GM20431 (cell line): Measurements from ENCODE around the gene USP54.

Experiments used
- in situ Hi-C: fragments of 300-500 bp; cut with MseI, MboI; formaldehyde crosslinking; loops from one replicate; pipeline ENCODE4 v1.15.0; 2020; ENCODE audit warnings: low sequenced_read_pairs; ENCODE audit not compliant: unreplicated experiment

USP54 gene

GRCh38 chr10:73537709-73538108 lies 53.4 kb downstream of the USP54 start:
- in situ Hi-C loops: loop anchor here (10.0 kb wide), 1 partner anchor 107 kb away; the partner anchor contains the start of gene MYOZ1

DNA sequence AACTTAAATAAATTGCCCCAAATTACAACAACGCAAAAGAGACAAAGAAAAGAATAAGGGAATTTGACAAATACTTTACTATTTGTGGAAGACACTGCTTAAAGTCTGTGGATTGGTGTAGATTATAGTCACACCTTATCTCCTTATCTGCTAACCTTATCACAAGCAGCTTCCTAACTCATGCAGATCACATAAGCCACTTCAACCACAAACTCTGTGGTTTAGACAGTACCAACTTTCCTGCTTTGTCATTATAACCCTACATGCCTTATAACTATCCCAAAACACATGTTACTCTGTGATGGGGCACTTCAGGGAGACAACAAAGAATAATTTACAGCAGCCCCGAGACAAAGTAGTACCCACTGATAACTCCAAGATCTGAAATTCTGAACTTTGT lies 53.9 kb downstream of the USP54 start:
- in situ Hi-C loops: loop anchor here (10.0 kb wide), 1 partner anchor 108 kb away; the partner anchor contains the start of gene MYOZ1

DNA sequence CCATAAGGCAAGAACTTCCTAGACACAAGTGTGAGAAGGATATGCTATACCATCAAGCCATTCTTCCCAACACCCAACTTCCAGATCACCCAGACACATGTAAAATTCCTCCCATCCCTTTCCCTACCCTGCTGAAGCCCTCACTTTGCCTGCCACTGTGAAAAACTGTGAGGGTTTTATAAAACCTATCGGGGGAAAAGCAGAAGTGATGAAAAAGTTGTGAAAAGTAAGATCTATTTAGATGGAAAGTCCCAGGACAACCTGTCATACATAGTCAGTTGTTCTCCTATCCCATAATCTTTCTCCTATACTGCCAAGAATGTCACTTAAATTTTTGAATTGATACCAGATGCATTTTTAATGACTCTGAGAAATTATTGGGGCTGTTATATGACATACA lies 56.3 kb downstream of the USP54 start:
- in situ Hi-C loops: loop anchor here (10.0 kb wide), 1 partner anchor 110 kb away; the partner anchor contains the start of gene MYOZ1

DNA sequence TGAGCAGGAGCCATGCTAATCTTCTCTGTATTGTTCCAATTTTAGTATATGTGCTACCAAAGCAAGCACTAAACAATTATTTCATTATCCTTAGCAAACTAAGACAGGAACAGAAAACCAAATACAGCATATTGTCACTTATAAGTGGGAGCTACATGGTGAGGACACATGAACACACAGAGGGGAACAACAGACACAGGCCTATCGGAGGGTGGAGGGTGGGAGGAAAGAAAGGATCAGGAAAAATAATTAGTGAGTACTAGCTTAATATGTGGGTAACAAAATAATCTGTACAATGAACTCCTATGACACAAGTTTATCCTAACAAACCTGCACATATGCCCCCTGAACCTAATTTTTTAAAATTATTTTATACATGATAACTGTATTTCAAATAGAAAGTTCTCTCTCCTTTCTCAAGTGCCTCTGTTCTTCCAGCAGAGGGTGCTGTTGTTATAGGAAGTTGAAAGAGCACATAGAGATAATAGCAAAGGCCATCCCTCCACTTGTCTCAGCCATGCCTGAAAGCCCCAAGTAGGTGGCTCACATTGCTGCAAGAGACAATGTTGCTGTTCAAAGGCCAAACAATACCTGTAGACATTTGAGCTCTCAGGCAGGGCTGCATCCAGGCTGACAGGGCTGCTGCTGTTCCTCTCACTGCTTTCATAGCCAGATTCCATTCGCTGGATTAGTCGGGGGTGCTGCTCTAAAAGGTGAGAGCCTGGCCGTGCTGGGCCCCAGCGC lies 61.9 kb downstream of the USP54 start:
- in situ Hi-C loops: no loop called here

DNA sequence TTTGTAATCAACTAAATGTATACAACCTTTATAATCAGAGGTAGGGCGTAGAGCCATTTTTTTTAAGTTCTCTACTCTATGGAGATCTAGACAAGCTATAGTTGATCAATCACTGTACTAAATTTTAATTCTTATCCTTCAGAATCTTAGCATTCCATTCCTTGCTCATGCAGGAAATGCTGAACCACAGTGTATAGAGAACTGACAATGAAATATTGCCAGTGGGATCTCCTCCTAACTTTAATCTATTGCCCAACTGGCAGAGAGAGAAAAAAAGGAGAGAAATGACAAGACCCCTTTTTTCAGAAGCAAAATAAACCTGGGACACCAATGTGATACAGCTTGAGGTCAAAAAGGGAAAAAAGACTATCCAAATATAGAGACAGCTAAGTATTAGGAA lies 68.9 kb downstream of the USP54 start:
- in situ Hi-C loops: no loop called here

GRCh38 chr10:73519336-73519735 lies 71.8 kb downstream of the USP54 start:
- in situ Hi-C loops: no loop called here

DNA sequence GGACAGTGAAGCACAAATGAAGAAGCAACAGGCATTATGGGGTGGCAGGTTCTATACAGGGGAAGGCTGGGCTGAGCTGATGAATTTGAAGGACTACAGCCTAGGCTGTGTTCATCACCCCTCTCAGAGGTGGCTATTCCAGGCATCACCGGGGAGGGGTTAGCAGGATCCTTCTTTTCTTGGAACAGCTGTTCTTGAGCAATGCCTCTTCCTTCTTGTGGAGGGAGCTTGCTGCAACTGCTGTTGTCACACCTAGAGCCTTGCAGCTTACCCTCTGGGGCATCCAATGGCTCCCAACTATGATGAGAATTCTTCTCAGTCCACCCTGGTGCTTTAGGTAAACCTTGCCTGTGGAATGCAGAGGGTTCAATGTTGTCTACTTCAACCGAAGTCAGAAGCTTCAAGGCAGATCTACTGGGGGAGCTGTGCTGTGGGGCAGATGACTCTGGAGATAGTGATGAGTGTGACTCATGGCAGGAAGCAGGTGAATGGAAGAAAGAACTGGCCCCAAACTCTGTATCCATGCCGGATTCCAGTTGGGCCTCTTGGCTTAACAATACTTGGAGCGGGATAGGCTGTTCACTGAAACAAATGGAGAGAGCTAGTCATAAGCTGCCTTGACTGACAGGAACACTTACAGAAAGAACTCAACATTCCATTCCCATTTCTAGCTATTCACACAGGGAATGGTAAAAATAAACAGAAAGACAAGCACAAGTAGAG lies 73.8 kb downstream of the USP54 start:
- in situ Hi-C loops: no loop called here

- in situ Hi-C loops: no loop called here
Measured at GRCh38 chr10:73512207-73512743, 78.9 kb downstream of the USP54 start.

- in situ Hi-C loops: no loop called here
Measured at GRCh38 chr10:73509695-73510094, 81.4 kb downstream of the USP54 start.

DNA sequence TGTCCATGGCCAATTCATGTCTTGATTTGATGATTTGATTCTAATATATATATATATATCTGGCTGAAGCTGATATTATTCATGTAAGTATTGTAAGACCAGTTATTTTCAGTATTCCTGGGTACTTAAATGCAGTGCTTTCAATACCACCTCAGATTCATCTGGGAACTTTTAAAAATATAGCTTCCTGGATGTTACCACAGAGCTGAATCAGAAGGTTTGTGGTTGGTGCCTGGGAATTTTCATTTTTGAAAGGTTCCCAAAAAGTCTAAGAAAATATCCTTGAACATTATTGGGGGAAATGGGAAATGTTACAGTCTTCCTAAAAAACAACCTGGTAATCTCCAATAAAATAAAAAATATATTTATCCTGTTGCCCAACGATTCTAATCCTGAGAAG lies 84.7 kb downstream of the USP54 start:
- in situ Hi-C loops: no loop called here

DNA sequence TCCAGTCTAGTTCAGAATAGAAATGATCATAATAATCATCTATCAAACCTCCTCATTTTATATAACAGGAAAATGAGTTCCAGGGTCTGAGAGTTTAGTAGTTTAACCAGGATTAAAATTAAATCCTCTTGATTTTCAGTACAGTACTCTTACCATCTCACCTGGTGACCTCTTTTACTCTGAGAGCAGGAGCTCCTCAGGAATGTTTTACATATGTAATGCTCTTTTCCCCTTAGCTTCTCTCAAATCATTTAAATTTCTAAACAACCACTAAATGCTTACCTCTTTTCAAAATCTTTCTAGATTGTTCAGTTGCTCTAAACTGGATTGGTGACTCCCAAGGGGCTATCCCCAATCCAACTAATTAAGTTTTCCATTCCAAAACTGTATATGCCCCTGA lies 85.1 kb downstream of the USP54 start:
- in situ Hi-C loops: no loop called here

GRCh38 chr10:73503037-73503436 lies 88.1 kb downstream of the USP54 start:
- in situ Hi-C loops: no loop called here

- in situ Hi-C loops: no loop called here
Measured at GRCh38 chr10:73501651-73502050, 89.5 kb downstream of the USP54 start.

- in situ Hi-C loops: no loop called here
Measured at GRCh38 chr10:73497623-73498022, 93.5 kb downstream of the USP54 start.

DNA sequence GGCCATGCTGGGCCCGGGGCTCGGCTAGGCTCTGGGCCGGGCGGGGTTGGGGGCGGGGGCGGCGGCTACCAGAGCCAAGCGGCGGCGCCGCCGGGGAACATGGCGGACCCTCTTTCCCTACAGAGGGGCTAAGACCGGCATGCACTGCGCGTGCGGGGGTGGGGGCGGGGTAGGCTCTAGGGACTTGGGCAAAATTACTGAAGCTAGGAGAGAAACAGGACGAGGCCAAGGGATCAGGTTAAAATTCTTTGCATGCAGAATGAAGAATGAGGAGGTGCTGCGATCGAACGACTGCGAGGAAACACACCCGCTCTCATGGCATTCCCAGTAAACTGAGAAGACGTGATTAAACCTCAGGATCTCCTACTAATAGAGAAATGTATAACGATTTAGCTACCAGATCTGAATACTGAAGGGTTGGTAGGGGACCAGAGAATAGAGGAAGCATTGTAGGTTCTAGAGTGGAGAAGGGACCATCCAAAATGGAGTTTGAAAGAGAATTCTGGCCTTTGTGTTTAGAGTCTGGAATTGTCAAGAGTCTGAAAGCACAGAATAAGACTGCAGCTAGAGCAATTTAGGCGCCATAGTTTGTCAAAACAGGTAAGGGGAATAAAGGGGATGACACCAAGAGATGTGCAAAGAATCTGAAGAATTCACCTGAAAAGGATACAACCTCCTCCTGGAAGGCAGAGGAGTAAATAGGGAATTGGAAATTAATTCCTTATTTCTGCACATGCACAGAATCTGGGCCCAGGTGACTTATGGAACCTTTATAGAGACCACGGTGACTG lies 95.1 kb downstream of the USP54 start, which contains the start of gene PPP3CB:
Gene PPP3CB, minus strand, starts transcription at position 141 of the 791 bp plus-strand sequence. Its CDS starts 135 bp downstream, at position 6.
- in situ Hi-C loops: no loop called here

DNA sequence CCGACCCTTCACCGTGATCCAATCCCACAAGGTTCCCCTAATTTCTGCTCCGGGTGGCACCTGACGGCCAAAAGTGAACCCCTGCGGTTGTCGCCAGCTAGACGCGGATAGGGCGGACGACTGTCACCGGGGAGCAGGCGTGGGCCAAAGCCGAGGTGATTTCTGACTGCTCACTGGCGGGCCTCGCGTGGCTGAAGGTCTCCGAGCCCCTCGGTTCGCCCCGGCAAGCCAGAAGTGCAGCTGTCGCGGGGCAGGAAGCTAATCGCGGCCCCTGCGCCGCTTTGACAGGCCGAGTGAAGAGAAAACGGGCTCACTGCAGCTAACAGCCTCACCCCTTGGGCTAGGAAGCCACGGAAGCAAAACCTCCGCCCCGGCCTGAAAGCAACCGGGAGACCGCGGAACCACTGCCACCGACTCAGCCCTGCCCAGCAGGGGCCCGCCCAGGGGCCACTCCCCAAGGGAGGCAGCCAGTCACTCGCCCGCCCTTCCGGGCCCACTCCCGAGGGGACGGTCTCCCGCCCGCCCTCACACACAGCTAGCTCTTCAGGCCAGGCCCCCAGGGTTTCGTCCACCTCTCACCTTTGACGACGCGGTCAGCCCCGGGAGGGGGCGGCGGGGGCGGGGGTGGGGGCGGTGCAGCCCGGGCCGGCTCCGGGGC lies 95.8 kb downstream of the USP54 start:
- in situ Hi-C loops: no loop called here

GRCh38 chr10:73494877-73495225 lies 96.3 kb downstream of the USP54 start:
- in situ Hi-C loops: no loop called here

DNA sequence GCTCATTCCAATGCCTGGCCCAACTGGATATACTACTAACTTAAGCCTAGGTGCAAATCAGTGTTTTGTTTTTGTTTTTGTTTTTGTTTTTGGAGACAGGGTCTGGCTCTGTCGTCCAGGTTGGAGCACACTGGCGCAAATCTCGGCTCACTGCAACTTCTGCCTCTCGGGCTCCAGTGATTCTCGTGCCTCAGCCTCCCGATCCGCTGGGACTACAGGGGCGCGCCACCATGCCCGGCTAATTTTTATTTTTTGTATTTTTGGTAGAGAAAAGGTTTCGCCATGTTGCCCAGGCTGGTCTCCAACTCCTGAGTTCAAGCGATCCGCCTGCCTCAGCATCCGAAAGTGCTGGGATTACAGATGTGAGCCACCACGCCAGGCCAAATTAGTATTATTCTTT lies 96.9 kb downstream of the USP54 start:
- in situ Hi-C loops: no loop called here

GRCh38 chr10:73493781-73494180 lies 97.4 kb downstream of the USP54 start:
- in situ Hi-C loops: no loop called here

DNA sequence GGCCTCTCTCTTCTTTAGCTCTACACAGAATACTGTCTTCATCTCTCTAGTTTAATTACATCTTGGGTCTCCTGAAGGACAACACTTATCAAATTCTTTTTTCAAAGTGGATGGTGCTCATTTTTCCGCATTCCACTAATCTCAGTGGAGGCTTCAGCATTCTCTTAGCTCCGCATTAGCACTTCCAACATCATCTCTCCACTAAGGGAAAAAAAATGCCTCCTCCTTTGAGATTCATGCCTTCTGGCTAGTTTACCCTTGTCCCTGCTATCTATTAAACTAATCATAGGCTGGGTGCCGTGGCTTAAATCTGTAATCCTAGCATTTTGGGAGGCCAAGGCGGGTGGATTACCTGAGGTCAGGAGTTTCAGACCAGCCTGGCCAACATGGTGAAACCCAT lies 104.5 kb downstream of the USP54 start:
- in situ Hi-C loops: no loop called here
